HG02642 (cell line): ENCODE data around the gene ADGRD1.
A peak's percentile ranks its signal among the peaks of the same experiment; 100 is the strongest.

Source experiments
- ATAC-seq: cut with Tn5 transposase; IDR thresholded peaks from one replicate; pipeline ENCODE4 v1.9.1; 2021; ENCODE audit warnings: mild to moderate bottlenecking; ENCODE audit not compliant: unreplicated experiment, poor library complexity

The ADGRD1 gene

GRCh38 chr12:130961921-130962451 lies 8.3 kb downstream of the ADGRD1 start:
- no peak for ATAC-seq

GRCh38 chr12:130965214-130965613 lies 11.5 kb downstream of the ADGRD1 start:
- ATAC-seq, result no peak

GRCh38 chr12:130965668-130966067 lies 12.0 kb downstream of the ADGRD1 start:
- ATAC-seq, result no peak

- no peak for ATAC-seq
Measured at GRCh38 chr12:130966443-130967030, 12.8 kb downstream of the ADGRD1 start.

GRCh38 chr12:130967636-130968035 lies 13.9 kb downstream of the ADGRD1 start:
- no peak for ATAC-seq

GRCh38 chr12:130968611-130969010 lies 14.9 kb downstream of the ADGRD1 start:
- no peak for ATAC-seq

- no peak for ATAC-seq
Measured at GRCh38 chr12:130969223-130969622, 15.5 kb downstream of the ADGRD1 start.

GRCh38 chr12:130970165-130970907 lies 16.6 kb downstream of the ADGRD1 start:
- ATAC-seq, result peak; percentile 84

GRCh38 chr12:130970908-130971233 lies 17.2 kb downstream of the ADGRD1 start:
- ATAC-seq, result peak; percentile 29

- no peak for ATAC-seq
Measured at GRCh38 chr12:130971925-130972585, 18.3 kb downstream of the ADGRD1 start.

GRCh38 chr12:130972586-130972950 lies 18.9 kb downstream of the ADGRD1 start:
- ATAC-seq, result no peak

GRCh38 chr12:130973109-130973508 lies 19.4 kb downstream of the ADGRD1 start:
- no peak for ATAC-seq

GRCh38 chr12:130973906-130974305 lies 20.2 kb downstream of the ADGRD1 start:
- no peak for ATAC-seq

GRCh38 chr12:130975116-130975515 lies 21.4 kb downstream of the ADGRD1 start:
- no peak for ATAC-seq

GRCh38 chr12:130976171-130976720 lies 22.5 kb downstream of the ADGRD1 start:
- ATAC-seq, result no peak

- ATAC-seq, result no peak
Measured at GRCh38 chr12:130977046-130977742, 23.5 kb downstream of the ADGRD1 start.

- ATAC-seq, result no peak
Measured at GRCh38 chr12:130977743-130978095, 24.0 kb downstream of the ADGRD1 start.

- no peak for ATAC-seq
Measured at GRCh38 chr12:130978785-130979184, 25.1 kb downstream of the ADGRD1 start.

- ATAC-seq, result no peak
Measured at GRCh38 chr12:130981074-130981742, 27.5 kb downstream of the ADGRD1 start.

- no peak for ATAC-seq
Measured at GRCh38 chr12:130981911-130982310, 28.2 kb downstream of the ADGRD1 start.
